DMS153 treated with DMSO at 0.1 percent for 48 hours (cell line): Measurements from ENCODE around the gene SLC9C1.
"Not testable (repeated sequence)": the region's sequence is repeated elsewhere in the genome, so short reads cannot be mapped to it uniquely, and the experiment has no call there.

Experiments used
- DNase-seq: peaks from one replicate; lab custom pipeline; 2025; ENCODE audit not compliant: unreplicated experiment; lab: John Stamatoyannopoulos, UW

The SLC9C1 gene

DNA sequence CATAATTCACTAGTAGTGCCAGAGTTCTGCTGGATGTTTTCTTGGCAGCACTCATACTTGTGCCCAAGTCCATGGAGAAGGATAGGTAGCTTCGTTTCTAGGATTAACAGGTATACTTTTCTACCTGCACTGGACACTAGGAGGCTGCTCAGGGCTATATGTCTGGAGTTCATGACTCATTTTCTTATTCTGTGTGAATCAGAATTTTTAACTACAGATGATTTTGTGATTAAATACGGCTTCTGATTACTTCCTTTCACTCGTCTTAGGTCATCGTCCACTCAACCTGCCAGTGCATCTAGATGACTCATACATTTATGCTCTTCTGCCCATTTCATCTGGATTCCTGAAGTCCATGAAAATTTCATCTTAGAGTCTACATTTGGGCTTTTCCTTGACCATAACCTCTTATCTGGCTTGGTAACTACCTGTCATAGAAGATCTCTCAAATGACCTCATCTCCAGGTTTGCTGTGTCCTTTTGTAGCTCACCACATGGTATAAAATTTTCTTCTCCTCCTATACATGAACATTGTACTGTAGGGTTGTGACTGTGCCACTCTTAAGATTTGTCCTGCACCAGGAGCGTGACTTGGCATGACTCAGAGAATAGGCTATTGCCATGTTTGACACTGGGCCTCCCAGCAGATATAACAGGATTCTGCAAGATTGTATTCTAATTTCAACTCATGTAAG is 94.2 kb downstream of the SLC9C1 start:
- DNase-seq = no peak

GRCh38 chr3:112197131-112197530 is 96.9 kb downstream of the SLC9C1 start:
- DNase-seq = no peak

DNA sequence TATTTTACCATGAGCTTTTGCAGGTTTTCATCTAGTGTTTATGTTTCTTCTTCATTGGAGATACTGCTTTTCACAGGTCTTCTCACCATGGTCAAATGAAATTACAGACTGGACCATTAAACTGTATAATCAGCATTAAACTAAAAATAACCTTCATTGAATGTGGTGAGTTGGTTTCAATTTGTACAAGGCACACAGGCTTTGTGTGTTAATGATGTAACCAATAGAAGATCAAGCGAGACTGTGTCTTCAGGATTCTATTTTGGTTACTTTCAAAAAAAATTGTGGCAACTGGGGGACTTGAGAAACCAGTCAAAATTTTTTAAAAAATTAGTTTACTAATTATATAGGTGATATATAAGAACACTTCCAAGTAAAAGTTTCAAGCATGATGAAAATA is 106.7 kb downstream of the SLC9C1 start:
- DNase-seq = no peak

GRCh38 chr3:112185423-112186035 is 108.5 kb downstream of the SLC9C1 start:
- DNase-seq = not testable (repeated sequence)

DNA sequence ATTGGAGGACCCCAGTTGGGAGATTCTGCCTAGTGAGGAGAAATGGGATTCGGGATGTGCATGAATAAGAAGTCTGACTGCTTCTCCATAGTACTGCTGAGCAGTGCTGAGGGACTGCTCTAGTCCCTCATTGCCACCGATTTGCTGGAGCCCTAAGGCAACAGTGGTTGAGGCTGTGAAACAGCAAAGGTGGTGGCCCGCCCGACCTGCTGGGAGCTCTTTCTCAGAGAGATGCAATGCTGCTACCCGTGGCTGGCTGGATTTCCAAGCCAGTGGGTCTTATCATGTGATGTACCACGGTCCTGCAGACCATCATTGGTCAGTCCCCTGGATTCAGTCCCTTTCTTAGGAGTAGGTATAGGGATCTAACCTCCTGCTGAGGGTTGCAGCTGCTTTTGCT is 118.4 kb downstream of the SLC9C1 start:
- DNase-seq = no peak

GRCh38 chr3:112175037-112175436 is 119.0 kb downstream of the SLC9C1 start:
- DNase-seq = no peak

- no peak for DNase-seq
Observed at GRCh38 chr3:112171144-112171543, 122.9 kb downstream of the SLC9C1 start.

DNA sequence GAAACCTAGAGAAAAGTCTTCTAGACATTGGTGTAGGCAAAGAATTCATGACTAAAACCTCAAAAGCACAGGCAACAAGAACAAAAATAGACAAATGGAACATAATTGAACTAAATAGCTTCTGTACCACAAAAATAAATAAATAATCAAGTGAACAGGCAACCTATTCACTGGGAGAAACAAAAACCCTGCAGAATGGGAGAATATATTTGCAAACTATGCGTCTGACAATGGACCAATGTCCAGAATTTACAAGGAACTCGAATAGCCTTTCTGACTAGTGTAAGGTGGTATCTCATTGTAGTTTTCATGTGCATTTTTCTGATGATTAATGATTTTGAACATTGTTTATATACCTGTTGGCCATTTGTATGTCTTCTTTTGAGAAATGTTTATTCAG is 124.0 kb downstream of the SLC9C1 start:
- DNase-seq = no peak

GRCh38 chr3:112167758-112168157 is 126.3 kb downstream of the SLC9C1 start:
- DNase-seq = no peak

DNA sequence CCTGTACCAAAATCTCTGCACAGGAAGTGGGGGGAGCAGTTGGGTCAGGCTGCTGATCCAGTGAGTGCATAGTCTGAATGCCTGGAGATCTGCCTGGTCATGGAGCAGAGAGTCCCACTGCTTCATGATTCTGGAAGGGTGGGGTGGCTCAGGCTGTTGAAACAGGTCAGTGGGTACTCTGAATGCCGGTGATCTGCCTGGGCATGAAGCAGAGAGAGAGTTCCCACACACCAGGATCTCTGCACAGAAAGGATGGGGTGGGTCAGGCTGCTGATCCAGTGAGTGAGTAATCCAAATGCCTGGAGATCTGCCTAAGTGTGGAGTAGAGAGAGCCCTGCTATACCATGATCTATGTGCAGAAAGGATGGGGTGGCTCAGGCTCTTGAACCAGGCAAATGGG is 144.9 kb downstream of the SLC9C1 start:
- no peak for DNase-seq

- no peak for DNase-seq
Observed at GRCh38 chr3:112143689-112144088, 150.3 kb downstream of the SLC9C1 start.

DNA sequence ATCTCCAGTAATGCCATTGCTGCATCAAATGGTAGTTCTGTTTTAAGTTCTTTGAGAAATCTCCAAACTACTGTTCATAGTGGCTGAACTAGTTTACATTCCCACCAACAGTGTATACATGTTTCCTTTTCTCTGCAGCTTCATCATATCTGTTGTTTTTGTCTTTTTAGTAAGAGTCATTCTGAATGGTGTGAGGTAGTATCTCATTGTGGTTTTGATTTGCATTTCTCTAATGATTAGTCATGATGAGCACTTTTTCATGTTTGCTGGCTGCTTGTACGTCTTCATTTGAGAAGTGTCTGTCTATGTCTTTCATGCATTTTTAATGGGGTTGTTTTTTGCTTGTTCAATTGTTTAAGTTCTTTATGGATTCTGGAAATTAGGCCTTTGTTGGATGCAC is 150.8 kb downstream of the SLC9C1 start:
- no peak for DNase-seq

- DNase-seq = no peak
Observed at GRCh38 chr3:112141293-112141692, 152.7 kb downstream of the SLC9C1 start.

GRCh38 chr3:112140584-112140983 is 153.4 kb downstream of the SLC9C1 start:
- no peak for DNase-seq

DNA sequence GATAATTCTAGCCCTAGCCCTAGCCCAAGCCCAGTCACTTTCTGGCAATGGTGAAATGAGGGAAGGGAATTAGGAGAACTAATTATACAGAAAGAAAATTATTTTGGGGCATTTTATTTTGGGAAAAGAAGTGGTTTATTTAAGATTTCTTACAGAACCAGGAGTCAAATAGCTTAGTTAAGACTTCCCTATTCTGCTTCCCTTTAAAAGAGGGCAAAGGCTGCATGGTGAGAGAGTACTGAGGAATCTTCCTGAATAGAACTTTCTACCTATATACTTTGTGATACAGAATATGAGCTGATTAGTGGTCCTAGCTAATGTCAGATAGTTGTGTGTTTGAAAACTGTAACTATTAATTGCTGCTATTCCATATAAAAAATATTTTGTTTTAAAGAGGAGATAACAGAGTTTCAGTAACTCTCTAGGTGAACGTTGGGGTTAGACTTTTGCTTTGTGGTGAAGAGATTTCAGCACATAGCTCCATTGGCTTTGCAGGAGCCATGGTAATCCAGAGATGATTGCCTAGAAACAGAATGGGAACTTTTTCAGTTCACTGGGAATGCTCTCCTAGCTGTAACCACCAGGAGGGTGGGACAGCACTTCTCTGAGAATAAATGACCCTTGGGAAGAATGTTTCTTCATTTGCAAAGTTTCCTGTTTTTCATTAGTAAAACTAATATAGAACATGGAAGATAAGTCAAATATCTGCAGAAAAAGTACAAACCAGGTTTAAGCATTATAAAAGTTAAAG is 155.6 kb downstream of the SLC9C1 start:
- no peak for DNase-seq

- no peak for DNase-seq
Observed at GRCh38 chr3:112137781-112138180, 156.2 kb downstream of the SLC9C1 start.

- peak; percentile 63 for DNase-seq
Observed at GRCh38 chr3:112136959-112137693, 156.9 kb downstream of the SLC9C1 start.

- no peak for DNase-seq
Observed at GRCh38 chr3:112136046-112136445, 158.0 kb downstream of the SLC9C1 start.

- DNase-seq = no peak
Observed at GRCh38 chr3:112134335-112135124, 159.5 kb downstream of the SLC9C1 start.

DNA sequence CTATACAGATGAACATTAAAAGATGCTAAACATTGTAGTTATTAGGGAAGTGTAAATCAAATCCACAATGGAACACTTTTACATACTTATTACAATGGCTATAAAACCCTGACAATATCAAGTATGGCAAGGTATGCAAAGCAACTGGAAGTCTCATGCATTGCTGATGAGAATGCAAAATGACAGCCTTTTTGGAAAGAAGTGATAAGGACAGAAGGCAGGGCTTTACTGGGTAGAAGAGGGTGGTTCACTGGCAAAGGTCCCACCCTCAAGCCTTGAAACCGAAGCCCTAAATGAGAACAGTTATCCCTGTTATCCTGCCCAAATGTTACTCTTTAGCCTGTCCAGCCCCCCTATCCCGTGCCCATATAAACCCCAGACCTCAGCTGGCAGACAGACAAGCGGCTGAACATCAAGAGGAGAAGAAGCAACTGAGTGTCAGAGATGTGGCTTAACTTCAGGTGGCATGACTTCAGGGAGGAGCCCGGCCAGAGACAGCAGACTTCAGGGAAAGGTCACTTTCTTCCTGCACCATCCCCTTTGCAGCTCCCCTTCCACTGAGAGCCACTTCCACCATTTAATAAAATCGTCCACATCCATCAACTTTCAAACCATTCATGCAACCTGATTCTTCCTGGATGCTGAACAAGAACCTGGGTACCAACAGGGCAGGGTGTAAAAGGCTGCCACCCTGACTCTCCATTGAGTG is 160.2 kb downstream of the SLC9C1 start:
- no peak for DNase-seq
